ENCODE data around the gene TSPEAR.

- TF ChIP-seq POLR2A (IDR thresholded peaks at IDR 0.05) (no peak), CTCF (IDR thresholded peaks at IDR 0.05) (no peak)
Observed at GRCh38 chr21:44453120-44453519, 258.3 kb downstream of the TSPEAR start.

Measured in right lobe of liver (tissue), 4 donors.